ENCODE results near the gene POC1B.

The POC1B gene

GRCh38 chr12:89539426-89540223 lies 13.8 kb upstream of the POC1B start:
- DNase-seq (ENCODE audit: low read depth in 1 of 2, low spot score in 1 of 2): no peak

DNA sequence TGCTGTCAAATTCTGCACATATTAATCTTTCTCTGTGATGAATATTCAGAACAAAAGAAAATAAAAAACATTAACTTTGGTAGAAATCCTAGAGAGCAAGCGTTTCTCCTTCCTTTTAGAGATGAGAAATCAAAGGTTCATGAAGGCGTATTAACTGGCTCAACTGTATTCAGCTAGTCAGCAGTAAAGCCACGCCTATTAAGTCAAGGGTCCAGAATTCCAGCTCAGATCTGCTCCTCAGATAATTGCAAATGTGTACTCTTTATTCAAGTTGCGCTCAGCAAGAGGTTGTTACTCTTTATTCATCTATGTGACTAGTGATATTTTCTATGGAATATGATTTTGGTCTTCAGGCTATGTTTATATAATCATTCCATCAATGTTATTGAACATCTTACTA lies 13.1 kb upstream of the POC1B start:
- no peak for DNase-seq (ENCODE audit: low read depth in 1 of 2, low spot score in 1 of 2)

- no peak for DNase-seq (ENCODE audit: low read depth in 1 of 2, low spot score in 1 of 2)
Observed at GRCh38 chr12:89537389-89537788, 11.5 kb upstream of the POC1B start.

GRCh38 chr12:89529738-89530137 lies 3.9 kb upstream of the POC1B start:
- peak in 1 of 2 donors; percentile 6 for DNase-seq (ENCODE audit: low read depth in 1 of 2, low spot score in 1 of 2)

DNA sequence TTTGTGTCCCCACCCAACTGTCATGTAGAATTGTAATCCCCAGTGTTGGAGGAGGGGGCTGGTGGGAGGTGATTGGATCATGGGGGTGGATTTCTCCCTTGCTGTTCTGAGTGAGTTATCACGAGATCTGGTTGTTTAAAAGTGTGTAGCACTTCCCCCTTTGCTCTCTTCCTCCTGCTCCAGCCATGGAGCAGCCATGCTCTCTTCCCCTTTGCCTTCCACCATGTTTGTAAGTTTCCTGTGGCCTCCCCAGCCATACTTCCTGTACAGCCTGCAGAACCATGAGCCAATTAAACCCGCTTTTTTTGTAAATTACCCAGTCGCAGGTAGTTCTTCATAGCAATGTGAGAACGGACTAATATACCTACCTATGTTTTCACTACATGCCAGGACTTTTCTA lies 2.6 kb upstream of the POC1B start:
- DNase-seq (ENCODE audit: low read depth in 1 of 2, low spot score in 1 of 2): no peak

GRCh38 chr12:89525305-89525823 lies 483 bp downstream of the POC1B start:
- DNase-seq (ENCODE audit: low read depth in 1 of 2, low spot score in 1 of 2): peak; percentile 24 to 29

DNA sequence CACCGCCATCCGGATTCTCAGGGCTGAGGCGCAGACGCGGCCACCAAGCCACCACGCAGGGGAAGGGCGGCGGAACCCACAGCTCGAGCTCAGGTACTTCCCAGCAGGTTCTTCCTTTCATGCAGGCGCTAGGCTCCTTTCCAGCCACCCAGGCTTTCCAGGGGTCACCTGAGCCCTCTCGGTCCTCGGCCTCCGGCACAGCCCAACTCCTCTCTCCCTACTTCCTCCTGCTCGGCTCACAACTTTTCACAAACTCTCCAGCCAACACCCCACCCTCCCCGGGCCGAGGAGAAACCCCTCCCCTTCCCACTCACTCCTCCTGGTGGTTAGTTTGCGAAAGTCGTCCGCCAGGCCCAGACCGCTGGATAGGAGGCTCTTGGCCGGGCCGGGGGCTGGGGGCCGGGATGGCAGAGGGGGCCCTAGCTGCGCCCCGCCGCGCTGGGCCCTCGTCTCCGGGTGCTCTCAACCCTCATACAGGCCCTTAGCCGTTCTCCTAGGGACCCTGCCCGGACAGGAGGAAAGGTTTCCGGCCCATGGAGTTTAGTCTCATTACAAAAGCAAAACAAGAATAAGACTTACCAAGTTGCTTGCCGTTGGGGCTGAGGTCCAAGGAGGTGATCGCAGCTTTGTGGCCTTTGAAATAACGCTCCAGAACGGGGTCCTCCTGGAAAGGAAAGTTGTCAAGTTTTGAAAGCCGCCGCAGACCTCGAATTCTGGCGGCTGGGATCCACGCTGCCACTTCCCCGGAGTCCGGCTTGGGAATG lies 1.1 kb downstream of the POC1B start, which contains the start of gene GALNT4:
TSS of gene GALNT4 (minus strand) at position 256 of the 764 bp plus-strand sequence. CDS start at position 9, 247 bp downstream.
- DNase-seq (ENCODE audit: low read depth in 1 of 2, low spot score in 1 of 2): peak; percentile 44 to 64

DNA sequence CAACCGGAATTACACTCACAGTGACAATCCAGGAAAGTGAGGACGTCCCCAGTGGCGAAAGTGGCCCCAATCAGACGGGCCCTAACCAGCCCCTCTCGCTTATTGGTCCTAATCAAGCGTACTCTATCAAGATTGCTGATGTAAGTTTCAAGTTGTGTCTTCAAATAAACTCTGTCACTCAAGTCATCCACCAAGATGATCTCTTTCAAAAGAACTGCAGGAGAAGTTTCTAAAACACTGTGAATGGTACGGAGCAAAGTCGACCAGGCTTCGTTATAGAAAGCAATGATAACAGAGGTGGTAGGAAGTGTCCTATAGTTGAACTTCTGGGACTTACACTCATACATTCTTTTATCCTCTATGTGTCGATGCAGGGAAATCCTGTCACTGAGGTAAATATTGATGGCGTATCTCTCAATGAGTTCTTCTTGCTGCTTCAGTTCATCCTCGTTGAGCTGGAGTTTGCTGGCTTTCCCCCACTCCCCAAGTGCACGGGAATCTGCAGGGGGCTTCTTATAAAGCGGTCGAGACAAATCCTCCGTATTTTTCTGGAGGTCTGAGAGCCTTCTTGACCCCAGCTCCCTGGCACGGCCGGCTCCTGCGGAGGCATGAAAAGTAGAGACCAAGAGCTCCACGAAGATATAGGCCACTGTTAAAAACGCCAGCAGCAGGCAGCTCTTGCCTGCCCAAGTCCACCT lies 1.9 kb downstream of the POC1B start:
- DNase-seq (ENCODE audit: low read depth in 1 of 2, low spot score in 1 of 2): no peak

DNA sequence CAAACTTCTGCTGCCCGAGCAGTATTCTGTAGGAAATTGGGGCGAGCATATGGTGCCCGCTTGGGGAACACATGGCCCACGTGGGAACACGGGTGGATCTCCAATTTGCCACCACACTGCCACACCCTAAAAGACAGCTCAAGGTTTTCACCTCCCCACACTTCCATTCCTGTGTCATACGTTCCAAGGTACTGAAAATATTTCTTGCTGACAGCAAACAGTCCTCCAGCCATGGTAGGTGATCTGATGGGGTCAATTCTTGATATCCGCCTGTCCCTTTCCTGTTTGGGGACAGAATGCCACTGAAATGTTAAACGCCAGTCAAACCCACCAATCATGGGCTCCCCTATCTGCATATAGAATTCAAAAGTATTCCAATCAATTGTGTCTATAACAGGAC lies 2.5 kb downstream of the POC1B start:
- DNase-seq (ENCODE audit: low read depth in 1 of 2, low spot score in 1 of 2): no peak

GRCh38 chr12:89521364-89522223 lies 4.3 kb downstream of the POC1B start:
- DNase-seq (ENCODE audit: low read depth in 1 of 2, low spot score in 1 of 2): no peak

GRCh38 chr12:89517720-89518119 lies 8.1 kb downstream of the POC1B start:
- no peak for DNase-seq (ENCODE audit: low read depth in 1 of 2, low spot score in 1 of 2)

- no peak for DNase-seq (ENCODE audit: low read depth in 1 of 2, low spot score in 1 of 2)
Observed at GRCh38 chr12:89516633-89517032, 9.2 kb downstream of the POC1B start.

GRCh38 chr12:89514751-89515150 lies 11.1 kb downstream of the POC1B start:
- no peak for DNase-seq (ENCODE audit: low read depth in 1 of 2, low spot score in 1 of 2)

DNA sequence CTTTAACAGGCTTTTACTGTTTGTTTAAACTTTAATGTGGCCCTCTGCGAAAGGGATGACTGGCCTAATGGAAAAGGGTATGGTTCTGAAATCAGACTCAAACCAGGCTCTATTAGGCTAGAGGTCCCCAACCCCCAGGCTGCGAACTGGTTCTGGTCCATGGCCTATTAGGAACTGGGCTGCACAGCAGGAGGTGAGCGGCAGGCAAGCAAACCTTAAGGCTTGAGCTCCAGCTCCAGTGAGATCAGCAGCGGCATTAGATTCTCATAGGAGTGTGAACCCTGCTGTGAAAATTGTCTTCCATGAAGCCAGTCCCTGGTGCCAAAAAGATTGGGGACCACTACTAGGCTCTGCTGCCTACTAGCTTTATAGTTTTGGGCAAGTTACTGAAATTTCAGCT lies 12.3 kb downstream of the POC1B start:
- no peak for DNase-seq (ENCODE audit: low read depth in 1 of 2, low spot score in 1 of 2)

DNA sequence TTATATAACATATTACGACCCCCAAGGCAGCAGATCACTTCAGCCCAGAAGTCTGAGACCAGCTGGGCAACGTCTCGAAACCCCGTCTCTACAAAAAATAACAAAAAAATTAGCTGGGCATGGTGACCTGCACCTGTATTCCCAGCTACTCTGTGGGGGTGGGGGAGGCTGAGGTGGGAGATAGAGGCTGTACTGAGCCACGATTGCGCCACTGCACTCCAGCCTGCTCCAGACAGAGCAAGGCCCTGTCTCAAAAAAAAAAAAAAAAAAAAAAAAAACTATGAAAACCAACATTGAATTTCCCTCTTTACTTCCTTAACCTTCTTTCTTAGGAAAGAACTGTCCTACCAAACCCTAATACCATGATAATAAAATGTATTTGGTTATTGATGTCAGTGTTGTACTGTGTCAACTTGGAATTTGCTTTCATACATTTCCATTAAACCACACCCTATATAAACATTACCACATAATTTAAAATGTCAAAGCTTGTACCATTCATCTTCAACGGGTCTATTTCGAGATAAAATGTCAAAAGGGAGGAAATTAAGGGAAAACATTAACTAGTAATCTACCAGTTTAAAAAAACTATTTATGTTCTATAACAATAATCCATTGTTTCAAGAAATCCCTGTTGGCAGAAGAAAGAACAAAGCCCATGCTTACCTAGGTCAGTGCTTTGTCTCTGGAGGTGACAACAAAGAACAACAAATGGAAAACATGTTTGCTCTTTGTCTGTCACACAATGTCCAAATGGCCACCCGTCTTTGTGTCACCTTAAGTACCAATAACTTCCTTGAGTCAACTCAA lies 18.6 kb downstream of the POC1B start:
- DNase-seq (ENCODE audit: low read depth in 1 of 2, low spot score in 1 of 2): no peak

- no peak for DNase-seq (ENCODE audit: low read depth in 1 of 2, low spot score in 1 of 2)
Observed at GRCh38 chr12:89506050-89506449, 19.8 kb downstream of the POC1B start.

- no peak for DNase-seq (ENCODE audit: low read depth in 1 of 2, low spot score in 1 of 2)
Observed at GRCh38 chr12:89504560-89505346, 21.1 kb downstream of the POC1B start.

DNA sequence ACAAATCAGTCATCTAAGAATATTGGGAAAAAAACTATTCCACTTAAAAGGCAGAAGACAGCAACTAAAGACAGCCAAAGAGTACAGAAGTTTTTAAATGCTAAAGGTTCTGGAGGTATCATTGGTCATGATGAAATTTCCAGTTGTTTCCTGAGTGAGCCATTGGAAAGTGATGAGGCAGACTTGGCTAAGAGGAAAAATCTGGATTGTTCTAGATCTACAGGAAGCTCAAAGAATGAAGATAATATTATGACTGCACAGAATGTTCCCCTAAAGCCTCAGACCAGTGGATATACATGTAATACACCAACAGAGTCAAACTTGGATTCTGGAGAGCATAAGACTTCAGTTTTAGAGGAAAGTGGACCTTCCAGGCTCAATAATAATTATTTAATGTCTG lies 24.1 kb downstream of the POC1B start:
- no peak for DNase-seq (ENCODE audit: low read depth in 1 of 2, low spot score in 1 of 2)

GRCh38 chr12:89499857-89500256 lies 26.0 kb downstream of the POC1B start:
- DNase-seq (ENCODE audit: low read depth in 1 of 2, low spot score in 1 of 2): no peak
